H1 (cell line): ENCODE data around the gene LAMP1. TPM values are rescaled to one million over a fixed set of nuclear protein-coding genes. Genes with fewer than 3 reads are reported as not detected.

Source experiments
- CTCF ChIA-PET: fragments of 300-600 bp; sonication (Branson Sonifier 250); formaldehyde crosslinking; loops from one replicate; lab custom pipeline; 2021; ENCODE audit not compliant: partially characterized antibody; lab: Charles Lee
- POLR2A ChIA-PET: fragments of 300-600 bp; sonication (Branson Sonifier 250); formaldehyde crosslinking; loops from one replicate; lab custom pipeline; 2021; ENCODE audit warnings: inconsistent platforms; ENCODE audit not compliant: partially characterized antibody; lab: Charles Lee
- DNase-seq, 2 experiments: peaks; one replicate each; pipeline versions ENCODE4 v3.0.0 to v3.0.0-alpha.2; 2010 to 2022; ENCODE audit warnings: low spot score in 2 of 2, low read depth in 1 of 2, mixed read lengths in 1 of 2
- FAIRE-seq: peaks from 2 replicates; lab custom pipeline; 2011; peaks lifted over from hg19 to GRCh38; lab: Jason Lieb, UNC
- H2AFZ ChIP-seq: 2 replicates; pipeline ENCODE4 v1.8.1; 2012; ENCODE audit warnings: low read length, inconsistent platforms
- H2AK5ac ChIP-seq: 2 replicates; pipeline ENCODE4 v1.6.1; 2013; ENCODE audit warnings: low read depth, low read length
- H2BK120ac ChIP-seq: replicated peaks from 2 replicates; pipeline ENCODE3; 2013; ENCODE audit warnings: low read depth, low read length, inconsistent platforms
- H2BK12ac ChIP-seq: 2 replicates; pipeline ENCODE4 v1.6.1; 2013; ENCODE audit warnings: low read depth, low read length
- H2BK15ac ChIP-seq: 2 replicates; pipeline ENCODE4 v1.6.1; 2013; ENCODE audit warnings: low read length
- H2BK20ac ChIP-seq: 2 replicates; pipeline ENCODE4 v1.6.1; 2013; ENCODE audit warnings: low read length
- H2BK5ac ChIP-seq: 2 replicates; pipeline ENCODE4 v1.6.1; 2013; ENCODE audit warnings: low read depth, low read length
- H3K14ac ChIP-seq: 2 replicates; pipeline ENCODE4 v1.6.1; 2013; ENCODE audit warnings: inconsistent platforms; ENCODE audit not compliant: insufficient read length
- H3K18ac ChIP-seq: 2 replicates; pipeline ENCODE4 v1.6.1; 2013; ENCODE audit warnings: low read length; ENCODE audit errors: extremely low read depth
- H3K23ac ChIP-seq: 2 replicates; pipeline ENCODE4 v1.6.1; 2013; ENCODE audit warnings: inconsistent platforms; ENCODE audit not compliant: insufficient read length
- H3K23me2 ChIP-seq: 2 replicates; pipeline ENCODE4 v1.6.1; 2013; ENCODE audit warnings: low read depth, low read length
- H3K27ac ChIP-seq: 2 replicates; pipeline ENCODE4 v1.6.1; 2011; ENCODE audit warnings: low read depth, low read length, inconsistent platforms
- H3K27me3 ChIP-seq, 4 experiments: replicated peaks in 1 of 4; 1 replicate in 1 of 4; 2 replicates in 3 of 4; pipeline versions ENCODE4 v1.6.1 to v1.8.1; 2011 to 2013; ENCODE audit warnings: low read length in 3 of 4, mild to moderate bottlenecking in 3 of 4, inconsistent platforms in 2 of 4, mixed read lengths in 2 of 4, moderate library complexity in 1 of 4; ENCODE audit not compliant: control insufficient read depth in 3 of 4, insufficient read depth in 3 of 4; ENCODE audit errors: extremely low read depth in 1 of 4
- H3K36me3 ChIP-seq, 4 experiments: 2 replicates each; pipeline versions ENCODE4 v1.6.1 to v1.8.1; 2011 to 2013; ENCODE audit warnings: mild to moderate bottlenecking in 4 of 4, low read length in 3 of 4, moderate library complexity in 2 of 4, control low read depth in 1 of 4, inconsistent platforms in 1 of 4; ENCODE audit not compliant: insufficient read depth in 4 of 4, control insufficient read depth in 2 of 4
- H3K4ac ChIP-seq: replicated peaks from 2 replicates; pipeline ENCODE3; 2013; ENCODE audit warnings: low read length, low read depth, mixed read lengths, inconsistent platforms; ENCODE audit not compliant: insufficient read length
- H3K4me1 ChIP-seq, 4 experiments: replicated peaks in 1 of 4; 1 replicate in 1 of 4; 2 replicates in 3 of 4; pipeline versions ENCODE4 v1.6.1 to v1.8.1; 2011 to 2013; ENCODE audit warnings: low read length in 3 of 4, inconsistent platforms in 2 of 4, mixed read lengths in 1 of 4; ENCODE audit not compliant: insufficient read depth in 4 of 4, control insufficient read depth in 3 of 4
- H3K4me2 ChIP-seq, 2 experiments: 2 replicates each; pipeline versions ENCODE4 v1.6.1 to v1.8.1; 2011 to 2013; ENCODE audit warnings: low read depth in 2 of 2, low read length in 2 of 2, control low read depth in 1 of 2, inconsistent platforms in 1 of 2, mild to moderate bottlenecking in 1 of 2; ENCODE audit not compliant: insufficient read depth in 1 of 2
- H3K4me3 ChIP-seq, 4 experiments: fragments of 200-600, 300-600 bp in 1 of 4; sonication (generic), shearing (Covaris generic), sonication (Bioruptor Twin) in 1 of 4; 2 replicates each; pipeline versions ENCODE4 v1.5.1 to v1.8.1; 2011 to 2016; ENCODE audit warnings: low read length in 4 of 4, low read depth in 3 of 4, control low read depth in 2 of 4, inconsistent platforms in 2 of 4, mild to moderate bottlenecking in 2 of 4, mixed read lengths in 1 of 4, moderate library complexity in 1 of 4; ENCODE audit not compliant: insufficient read depth in 2 of 4; ENCODE audit errors: extremely low read depth in 1 of 4
- H3K56ac ChIP-seq: replicated peaks from 2 replicates; pipeline ENCODE3; 2013; ENCODE audit warnings: low read depth, mild to moderate bottlenecking, mixed read lengths, low read length, inconsistent platforms; ENCODE audit not compliant: insufficient read length
- H3K79me1 ChIP-seq: 2 replicates; pipeline ENCODE4 v1.6.1; 2013; ENCODE audit warnings: low read depth, low read length, control low read depth
- H3K79me2 ChIP-seq, 2 experiments: 2 replicates each; pipeline versions ENCODE4 v1.6.1 to v1.8.1; 2012 to 2013; ENCODE audit warnings: low read length in 2 of 2, mild to moderate bottlenecking in 2 of 2, inconsistent platforms in 1 of 2; ENCODE audit not compliant: insufficient read depth in 2 of 2, control insufficient read depth in 1 of 2
- H3K9ac ChIP-seq, 4 experiments: replicated peaks in 1 of 4; 1 replicate in 1 of 4; 2 replicates in 3 of 4; pipeline versions ENCODE4 v1.6.1 to v1.8.1; 2011 to 2013; ENCODE audit warnings: low read depth in 3 of 4, low read length in 3 of 4, control low read depth in 2 of 4, mild to moderate bottlenecking in 2 of 4, moderate library complexity in 2 of 4, inconsistent platforms in 1 of 4; ENCODE audit errors: extremely low read depth in 1 of 4
- H3K9me3 ChIP-seq, 2 experiments: 2 replicates each; pipeline versions ENCODE4 v1.6.1 to v1.8.1; 2012 to 2013; ENCODE audit warnings: mild to moderate bottlenecking in 2 of 2, moderate library complexity in 2 of 2, control low read depth in 1 of 2, inconsistent platforms in 1 of 2, low read depth in 1 of 2, low read length in 1 of 2, mixed read lengths in 1 of 2; ENCODE audit not compliant: insufficient read depth in 2 of 2
- H4K20me1 ChIP-seq, 2 experiments: replicated peaks in 1 of 2; 2 replicates each; pipeline versions ENCODE3 to v1.8.1; 2011 to 2013; ENCODE audit warnings: inconsistent platforms in 2 of 2, low read length in 2 of 2, mild to moderate bottlenecking in 1 of 2; ENCODE audit not compliant: insufficient read depth in 2 of 2, control insufficient read depth in 1 of 2
- H4K5ac ChIP-seq: 2 replicates; pipeline ENCODE4 v1.6.1; 2013; ENCODE audit warnings: low read length, low read depth, mixed read lengths, inconsistent platforms; ENCODE audit not compliant: insufficient read length
- H4K8ac ChIP-seq: 2 replicates; pipeline ENCODE4 v1.8.0; 2013; ENCODE audit warnings: mild to moderate bottlenecking, moderate library complexity, low read length, inconsistent platforms; ENCODE audit not compliant: insufficient read depth; ENCODE audit errors: extremely low read depth
- H4K91ac ChIP-seq: replicated peaks from 2 replicates; pipeline ENCODE3; 2013; ENCODE audit warnings: low read length, mixed read lengths, inconsistent platforms; ENCODE audit not compliant: insufficient read length
- PHF8 ChIP-seq: fragments of 200-600 bp; sonication (generic); conservative IDR thresholded peaks from 2 replicates; pipeline ENCODE4 v1.7.1; 2012; ENCODE audit warnings: low read depth, mild to moderate bottlenecking, inconsistent platforms, low read length, moderate library complexity
- POLR2AphosphoS5 ChIP-seq: IDR thresholded peaks from 2 replicates; pipeline ENCODE4 v1.6.1; 2011; ENCODE audit warnings: low read depth, low read length
- SUZ12 ChIP-seq: fragments of 200-600 bp; sonication (generic); IDR thresholded peaks from 2 replicates; pipeline ENCODE4 v1.6.1; 2012; ENCODE audit warnings: mild to moderate bottlenecking, inconsistent platforms, low read length, moderate library complexity, mixed read lengths
- TCF12 ChIP-seq: IDR thresholded peaks from 2 replicates; pipeline ENCODE4 v1.6.1; 2011; ENCODE audit warnings: low read depth, mild to moderate bottlenecking, low read length
- WGBS, 2 experiments: shearing (Covaris generic) in 1 of 2; methylation state at CpG; one replicate each; pipeline versions ENCODE4 v1.1.6 to v1.1.7; 2013 to 2015; ENCODE audit warnings: low lambda C conversion rate in 2 of 2, mixed read lengths in 2 of 2, inconsistent platforms in 1 of 2, low coverage in 1 of 2, missing lambda C conversion rate in 1 of 2; ENCODE audit not compliant: insufficient replicate concordance in 2 of 2, insufficient coverage in 1 of 2, insufficient read length in 1 of 2; ENCODE audit errors: extremely low coverage in 1 of 2, missing lambda C conversion rate in 1 of 2; 5-methylcytosine and 5-hydroxymethylcytosine counted together
- polyA plus RNA-seq, 7 experiments: library from polyadenylated mRNA; depleted of rRNA in 3 of 7; stranded (reverse) in 5 of 7; unstranded in 2 of 7; fragments of >200 nt in 5 of 7; fragments of 200-250 nt in 2 of 7; gene quantifications; 1 replicate in 5 of 7; 2 replicates in 1 of 7; 4 replicates in 1 of 7; pipeline versions ENCODE4 v1.2.1 to v1.2.3, GENCODE V29; 2011 to 2013; ENCODE audit warnings: missing spikeins in 2 of 7, mixed read lengths in 2 of 7
- total RNA-seq: library from RNA; stranded (reverse); fragmentation: NEBNext Ultra II Directional; extraction: Animal tissue kit (Norgen Biotek cat#: 25700); gene quantifications from 2 replicates; pipeline ENCODE4 v1.2.1, GENCODE V29; 2021
- TF ChIP-seq, protein P1 (sequence below), 3 experiments: IDR thresholded peaks; 1 replicate in 2 of 3; 2 replicates in 1 of 3; pipeline versions ENCODE4 v1.5.1 to v1.6.1; 2011; ENCODE audit warnings: low read length in 3 of 3, mild to moderate bottlenecking in 3 of 3, inconsistent platforms in 2 of 3, low read depth in 1 of 3, moderate library complexity in 1 of 3; ENCODE audit not compliant: insufficient read depth in 1 of 3; ENCODE audit errors: control extremely low read depth in 1 of 3

The LAMP1 gene
- total and polyA plus RNA-seq, 2 of the 8 experiments (the other 6 are each of a cell fraction or from before 2014, with no cell fraction given) = 97.6 to 140 TPM

DNA sequence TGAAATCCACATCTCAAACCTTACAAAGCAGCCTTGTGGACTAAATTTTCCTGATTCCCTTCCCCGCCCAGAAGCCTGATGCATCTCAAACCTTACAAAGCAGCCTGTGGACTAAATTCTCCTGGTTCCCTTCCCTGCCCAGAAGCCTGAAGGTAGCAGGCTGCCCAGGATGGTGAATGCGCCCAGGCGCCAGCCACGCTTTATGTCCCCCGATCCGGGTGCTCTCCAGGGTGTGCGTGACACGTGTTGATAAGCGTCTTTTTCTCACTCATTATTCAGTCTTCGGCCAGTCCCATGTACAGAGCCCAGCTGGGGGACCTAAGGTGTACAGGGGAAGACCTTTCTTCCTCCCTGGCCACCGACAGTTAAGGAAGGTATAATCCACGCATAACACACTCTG, 31.8 kb downstream of the LAMP1 start:
- H4K5ac ChIP-seq = no peak overlapping the region
- no peak overlapping the region for H4K91ac ChIP-seq
- H2BK120ac ChIP-seq = no peak overlapping the region
- no peak overlapping the region for H3K23ac ChIP-seq
- H3K9ac ChIP-seq = no peak overlapping the region
- no peak for TF ChIP-seq PHF8
- TF ChIP-seq TCF12 = no peak
- no peak for TF ChIP-seq SUZ12
- TF ChIP-seq, protein P1, sequence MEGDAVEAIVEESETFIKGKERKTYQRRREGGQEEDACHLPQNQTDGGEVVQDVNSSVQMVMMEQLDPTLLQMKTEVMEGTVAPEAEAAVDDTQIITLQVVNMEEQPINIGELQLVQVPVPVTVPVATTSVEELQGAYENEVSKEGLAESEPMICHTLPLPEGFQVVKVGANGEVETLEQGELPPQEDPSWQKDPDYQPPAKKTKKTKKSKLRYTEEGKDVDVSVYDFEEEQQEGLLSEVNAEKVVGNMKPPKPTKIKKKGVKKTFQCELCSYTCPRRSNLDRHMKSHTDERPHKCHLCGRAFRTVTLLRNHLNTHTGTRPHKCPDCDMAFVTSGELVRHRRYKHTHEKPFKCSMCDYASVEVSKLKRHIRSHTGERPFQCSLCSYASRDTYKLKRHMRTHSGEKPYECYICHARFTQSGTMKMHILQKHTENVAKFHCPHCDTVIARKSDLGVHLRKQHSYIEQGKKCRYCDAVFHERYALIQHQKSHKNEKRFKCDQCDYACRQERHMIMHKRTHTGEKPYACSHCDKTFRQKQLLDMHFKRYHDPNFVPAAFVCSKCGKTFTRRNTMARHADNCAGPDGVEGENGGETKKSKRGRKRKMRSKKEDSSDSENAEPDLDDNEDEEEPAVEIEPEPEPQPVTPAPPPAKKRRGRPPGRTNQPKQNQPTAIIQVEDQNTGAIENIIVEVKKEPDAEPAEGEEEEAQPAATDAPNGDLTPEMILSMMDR (IDR thresholded peaks at IDR 0.05; ENCODE audit: control extremely low read depth in 1 of 3, insufficient read depth in 1 of 3, low read depth in 1 of 3, low read length in 3 of 3) = no peak
- no peak for TF ChIP-seq POLR2AphosphoS5
- no peak overlapping the region for H2AFZ ChIP-seq
- no peak overlapping the region for H3K18ac ChIP-seq
- H3K4me3 ChIP-seq = no peak overlapping the region
- no peak overlapping the region for H3K14ac ChIP-seq
- H3K4me1 ChIP-seq = peaks cover 0 to 5% (median 0%) of the 10 kb centered on the region in 4 experiments; a peak in 3 of 7 replicates
- FAIRE-seq (no peak), DNase-seq (no peak)
- H2AK5ac ChIP-seq = no peak overlapping the region
- no peaks in the 10 kb centered on the region for H3K27me3 ChIP-seq
- WGBS, 2 experiments = 94% methylated on average over 12 of the region's 12 CpGs; no CpG with 5 or more reads in 1 of the 2 experiments
- H3K79me2 ChIP-seq = no peaks in the 10 kb centered on the region
- H2BK15ac ChIP-seq = no peak overlapping the region
- H2BK12ac ChIP-seq = no peak overlapping the region
- no peaks in the 10 kb centered on the region for H3K9me3 ChIP-seq
- no peak overlapping the region for H2BK20ac ChIP-seq
- H3K4me2 ChIP-seq = no peak overlapping the region
- peaks cover under 1 to 20% (median 10%) of the 10 kb centered on the region in 4 experiments; a peak in 7 of 8 replicates for H3K36me3 ChIP-seq
- no peak overlapping the region for H3K56ac ChIP-seq
- H3K23me2 ChIP-seq = peaks cover 3% of the 10 kb centered on the region; the same call in 1 of the 2 replicates
- ChIA-PET POLR2A (interaction anchor here (1.0 to 3.8 kb wide), 6 partner anchors 9 to 67 kb away, joined by 3 to 25 read pairs (median 4); partner anchors contain the start of gene GRTP1), CTCF (interaction anchor here (2.7 to 2.9 kb wide), 2 partner anchors 9 to 63 kb away, joined by 7 to 10 read pairs; no protein-coding TSS in a partner anchor)
- no peak overlapping the region for H3K27ac ChIP-seq
- H3K79me1 ChIP-seq = no peaks in the 10 kb centered on the region; the same call in none of the 2 replicates
- no peak overlapping the region for H3K4ac ChIP-seq
- H2BK5ac ChIP-seq = no peak overlapping the region
- H4K20me1 ChIP-seq = peaks cover 0 to 9% of the 10 kb centered on the region in 2 experiments
- H4K8ac ChIP-seq = no peak overlapping the region
